Rectal smooth muscle tissue (tissue), 1 donor: Measurements from ENCODE around the gene PDIK1L.
"Not testable (repeated sequence)": the region's sequence is repeated elsewhere in the genome, so short reads cannot be mapped to it uniquely, and the experiment has no call there.

Experiments
- H3K27ac ChIP-seq: one replicate; pipeline ENCODE4 v1.7.0; 2013; ENCODE audit warnings: low read depth, low read length, inconsistent platforms
- H3K27me3 ChIP-seq: one replicate; pipeline ENCODE4 v1.7.0; 2013; ENCODE audit warnings: low read length; ENCODE audit not compliant: control insufficient read depth, insufficient read depth
- H3K36me3 ChIP-seq: one replicate; pipeline ENCODE4 v1.7.0; 2013; ENCODE audit warnings: low read length; ENCODE audit not compliant: control insufficient read depth, insufficient read depth
- H3K4me1 ChIP-seq: one replicate; pipeline ENCODE4 v1.7.0; 2013; ENCODE audit warnings: low read length; ENCODE audit not compliant: control insufficient read depth, insufficient read depth
- H3K4me3 ChIP-seq: one replicate; pipeline ENCODE4 v1.7.0; 2013; ENCODE audit warnings: low read length
- H3K9ac ChIP-seq: one replicate; pipeline ENCODE4 v1.7.0; 2013; ENCODE audit warnings: low read length

Gene PDIK1L

DNA sequence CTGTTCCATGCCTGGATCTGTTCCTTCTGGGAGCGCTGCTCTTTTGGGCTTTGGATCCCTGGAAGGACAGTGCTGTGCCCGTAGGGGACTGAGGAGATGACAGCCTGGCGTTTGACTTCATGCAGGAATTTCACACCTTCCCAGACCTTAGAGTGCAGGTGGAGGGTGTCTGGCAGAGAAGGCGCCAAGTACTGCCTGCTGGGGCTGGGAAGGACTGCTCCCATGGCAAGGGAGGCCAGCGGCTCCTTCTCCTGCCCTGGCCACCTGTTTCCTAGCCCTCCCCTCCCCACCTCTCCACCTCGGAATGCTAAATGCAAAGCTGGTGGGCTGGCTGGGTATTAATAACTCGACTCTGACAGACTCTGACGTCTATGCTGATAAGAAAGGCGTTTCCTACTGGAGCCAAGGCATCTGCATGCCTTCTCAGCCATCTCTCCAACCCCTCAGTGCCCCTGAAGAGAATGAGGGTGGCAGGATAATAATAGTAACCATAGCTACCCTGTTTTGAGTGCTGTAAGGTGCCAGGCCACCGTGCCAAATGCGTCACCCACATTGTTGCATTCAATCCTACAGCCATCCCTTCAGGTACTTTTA lies 17.5 kb upstream of the PDIK1L start:
- Histone ChIP-seq H3K4me3 (no peak overlapping the region), H3K36me3 (no peaks in the 10 kb centered on the region), H3K27ac (no peak overlapping the region), H3K9ac (no peak overlapping the region), H3K4me1 (no peaks in the 10 kb centered on the region), H3K27me3 (no peaks in the 10 kb centered on the region)

GRCh38 chr1:26094677-26095383 lies 16.8 kb upstream of the PDIK1L start:
- Histone ChIP-seq H3K4me1 (no peaks in the 10 kb centered on the region), H3K4me3 (no peak overlapping the region), H3K9ac (no peak overlapping the region), H3K27ac (no peak overlapping the region), H3K27me3 (no peaks in the 10 kb centered on the region), H3K36me3 (no peaks in the 10 kb centered on the region)

- Histone ChIP-seq H3K36me3 (no peaks in the 10 kb centered on the region), H3K4me3 (no peak overlapping the region), H3K27me3 (no peaks in the 10 kb centered on the region), H3K9ac (no peak overlapping the region), H3K27ac (no peak overlapping the region), H3K4me1 (no peaks in the 10 kb centered on the region)
Observed at GRCh38 chr1:26096471-26096870, 15.2 kb upstream of the PDIK1L start.

DNA sequence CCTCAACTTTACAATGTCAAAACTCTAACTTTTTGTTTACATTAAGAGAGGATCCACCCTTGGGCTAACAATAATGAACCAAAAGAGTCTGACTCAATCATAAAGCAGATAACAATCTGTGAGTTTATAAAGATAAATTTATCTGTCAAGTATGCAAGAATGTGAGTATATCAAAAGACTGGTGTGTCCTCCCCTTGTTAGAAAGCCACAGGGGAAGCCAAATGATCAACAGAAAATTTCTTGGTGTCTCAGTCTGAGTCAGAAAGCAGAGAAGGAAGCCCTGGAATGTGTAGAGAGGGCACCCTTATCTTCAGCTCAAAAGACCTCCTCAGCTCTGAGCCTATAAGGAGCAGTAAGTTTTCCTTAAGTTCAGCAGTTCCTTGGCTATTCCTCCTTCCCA lies 13.9 kb upstream of the PDIK1L start:
- no peaks in the 10 kb centered on the region for H3K27me3 ChIP-seq
- no peak overlapping the region for H3K9ac ChIP-seq
- no peak overlapping the region for H3K27ac ChIP-seq
- no peaks in the 10 kb centered on the region for H3K36me3 ChIP-seq
- no peaks in the 10 kb centered on the region for H3K4me1 ChIP-seq
- no peak overlapping the region for H3K4me3 ChIP-seq

GRCh38 chr1:26098602-26099001 lies 13.0 kb upstream of the PDIK1L start:
- Histone ChIP-seq H3K9ac (no peak overlapping the region), H3K4me1 (no peaks in the 10 kb centered on the region), H3K4me3 (no peak overlapping the region)

GRCh38 chr1:26099780-26100179 lies 11.8 kb upstream of the PDIK1L start:
- Histone ChIP-seq H3K27ac (no peak overlapping the region), H3K9ac (no peak overlapping the region), H3K27me3 (no peaks in the 10 kb centered on the region), H3K36me3 (no peaks in the 10 kb centered on the region), H3K4me1 (no peaks in the 10 kb centered on the region), H3K4me3 (no peak overlapping the region)

More at GRCh38 chr1:26098602-26099001, 13.0 kb upstream of the PDIK1L start:
- Histone ChIP-seq H3K36me3 (no peaks in the 10 kb centered on the region), H3K27me3 (no peaks in the 10 kb centered on the region), H3K27ac (no peak overlapping the region)

DNA sequence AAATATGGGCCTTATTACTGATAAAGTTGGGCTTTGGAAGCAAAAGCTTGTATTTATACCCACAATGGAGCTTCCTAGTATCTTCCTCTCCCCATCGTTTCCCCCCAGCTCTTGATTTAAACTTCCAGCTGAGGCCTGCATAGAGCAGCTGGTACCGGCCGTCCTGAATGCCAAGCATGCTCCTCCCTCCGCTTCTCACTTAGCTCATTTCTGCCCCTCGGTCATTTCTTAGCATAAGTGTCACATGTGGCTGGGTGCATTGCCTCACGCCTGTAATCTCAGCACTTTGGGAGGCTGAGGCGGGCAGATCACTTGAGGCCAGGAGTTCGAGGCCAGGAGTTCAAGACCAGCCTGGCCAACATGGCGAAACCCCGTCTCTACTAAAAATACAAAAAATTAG lies 11.4 kb upstream of the PDIK1L start:
- not testable (repeated sequence) for H3K27me3 ChIP-seq, H3K4me1 ChIP-seq, H3K9ac ChIP-seq, H3K4me3 ChIP-seq, H3K27ac ChIP-seq, H3K36me3 ChIP-seq

DNA sequence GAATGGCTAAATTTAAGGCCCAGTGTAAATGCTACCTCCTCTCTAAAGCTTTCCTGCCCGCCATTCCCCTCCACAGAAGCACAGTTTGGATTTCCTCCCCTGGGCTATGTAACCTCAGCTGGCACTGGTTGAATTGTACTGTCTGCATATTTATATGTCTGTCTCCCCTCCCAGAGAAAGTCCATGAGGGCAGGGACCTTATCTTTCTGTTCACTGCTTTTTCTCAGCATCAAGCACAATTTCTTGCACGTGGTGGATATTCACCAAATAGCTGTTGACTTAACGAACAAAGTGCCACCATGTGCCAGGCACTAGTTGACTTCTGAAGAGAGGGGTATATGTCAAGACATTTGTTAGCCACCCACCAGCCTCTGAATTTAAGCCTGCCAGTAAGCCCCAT lies 9.5 kb upstream of the PDIK1L start:
- Histone ChIP-seq H3K36me3 (no peaks in the 10 kb centered on the region), H3K9ac (no peak overlapping the region), H3K4me1 (no peaks in the 10 kb centered on the region), H3K27me3 (no peaks in the 10 kb centered on the region), H3K27ac (no peak overlapping the region), H3K4me3 (no peak overlapping the region)

DNA sequence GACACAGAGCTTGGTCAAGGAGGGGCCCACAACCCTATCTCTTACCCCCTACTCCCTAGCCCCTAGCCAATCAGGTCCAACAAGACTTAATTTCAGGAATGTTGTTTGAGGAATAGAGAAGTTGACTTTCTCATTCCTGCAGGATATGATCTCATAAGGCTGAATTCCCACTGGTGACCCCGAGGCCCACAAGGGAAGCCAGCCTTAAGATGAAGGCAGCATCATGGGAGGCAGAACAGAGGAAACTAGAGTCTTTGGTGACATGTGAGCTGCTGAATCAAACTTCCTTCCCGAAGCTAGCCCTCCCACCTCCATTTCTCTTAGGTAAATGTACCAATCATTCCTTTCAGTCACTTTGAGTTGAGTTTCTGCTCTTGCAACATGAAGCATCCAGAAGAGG lies 9.1 kb upstream of the PDIK1L start:
- Histone ChIP-seq H3K4me3 (no peak overlapping the region), H3K36me3 (no peaks in the 10 kb centered on the region), H3K9ac (no peak overlapping the region), H3K27me3 (no peaks in the 10 kb centered on the region), H3K4me1 (no peaks in the 10 kb centered on the region), H3K27ac (no peak overlapping the region)

- H3K4me1 ChIP-seq, H3K27me3 ChIP-seq, H3K9ac ChIP-seq, H3K4me3 ChIP-seq, H3K27ac ChIP-seq, H3K36me3 ChIP-seq: not testable (repeated sequence)
Observed at GRCh38 chr1:26105226-26105548, 6.4 kb upstream of the PDIK1L start.

DNA sequence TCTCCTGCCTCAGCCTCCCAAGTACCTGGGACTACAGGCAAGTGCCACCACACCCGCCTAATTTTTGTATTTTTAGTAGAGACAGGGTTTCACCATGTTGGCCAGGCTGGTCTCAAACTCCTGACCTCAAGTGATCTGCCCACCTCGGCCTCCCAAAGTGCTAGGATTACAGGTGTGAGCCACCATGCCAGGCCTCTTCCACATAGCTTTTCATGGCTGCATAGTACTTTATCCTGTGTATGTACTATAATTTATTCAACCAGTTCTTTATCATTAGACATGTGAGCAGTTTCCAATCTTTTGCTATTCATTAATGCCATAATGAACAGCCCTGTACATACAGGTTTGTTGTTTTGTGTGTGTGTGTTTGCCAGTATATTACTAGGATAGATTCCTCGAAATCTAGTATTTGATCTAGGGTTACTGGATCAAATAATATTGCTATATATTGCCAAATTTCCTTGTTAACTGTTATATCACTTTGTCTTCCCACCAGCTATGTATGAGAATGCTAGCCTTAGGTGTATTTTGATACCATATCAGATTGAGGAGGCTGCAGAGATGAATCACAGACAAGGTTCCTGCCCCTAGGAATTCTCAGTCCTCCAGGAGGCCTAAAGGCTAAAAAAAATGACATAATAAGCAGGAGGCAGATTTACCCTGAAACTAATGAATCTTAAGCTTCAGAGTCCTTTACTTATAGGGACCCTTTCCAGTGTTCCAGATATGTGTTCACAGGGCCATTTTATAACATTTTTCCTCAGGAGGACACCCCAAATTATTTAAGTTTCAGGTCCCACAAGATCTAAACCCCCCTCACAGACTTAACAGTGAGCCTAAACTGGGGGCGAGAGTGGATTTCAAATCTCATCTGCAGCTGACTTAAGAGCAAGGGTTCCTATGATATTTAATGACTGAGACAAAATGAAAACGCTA lies 2.1 kb upstream of the PDIK1L start:
- H3K27ac ChIP-seq: no peak overlapping the region

GRCh38 chr1:26110731-26111529 lies 694 bp upstream of the PDIK1L start:
- peaks cover 13% of the 10 kb centered on the region for H3K4me1 ChIP-seq
- peak overlapping the region; percentile 86 for H3K27ac ChIP-seq
- H3K36me3 ChIP-seq: no peaks in the 10 kb centered on the region
- peak overlapping the region; percentile 81 for H3K4me3 ChIP-seq
- peak overlapping the region; percentile 47 for H3K9ac ChIP-seq
- H3K27me3 ChIP-seq: no peaks in the 10 kb centered on the region

More for the DNA sequence above, 2.1 kb upstream of the PDIK1L start:
- no peak overlapping the region for H3K4me3 ChIP-seq
- no peak overlapping the region for H3K9ac ChIP-seq
- peaks cover 13% of the 10 kb centered on the region for H3K4me1 ChIP-seq
- no peaks in the 10 kb centered on the region for H3K36me3 ChIP-seq
- no peaks in the 10 kb centered on the region for H3K27me3 ChIP-seq
